WTC11 (cell line): Measurements from ENCODE around the gene EXOC4. TPM values are rescaled to one million over a fixed set of nuclear protein-coding genes. Genes with fewer than 3 reads are reported as not detected.

Experiments used
- ATAC-seq: fragments of 200-7000 bp; cut with Tn5 transposase; 2 replicates; pipeline ENCODE4 v1.10.0; 2021; ENCODE audit warnings: mild to moderate bottlenecking, moderate library complexity
- CTCF ChIA-PET: fragments of 300-600 bp; sonication (Branson Sonifier 250); formaldehyde crosslinking; loops from one replicate; lab custom pipeline; 2021; ENCODE audit warnings: antibody characterized with exemption; lab: Charles Lee
- POLR2A ChIA-PET: fragments of 350-600 bp; sonication (Branson Sonifier 250); formaldehyde crosslinking; loops from one replicate; lab custom pipeline; 2021; ENCODE audit warnings: antibody characterized with exemption; lab: Charles Lee
- DNase-seq: peaks from one replicate; pipeline ENCODE4 v3.0.0; 2021; ENCODE audit warnings: low spot score
- H3K27ac Mint-ChIP-seq: 2 replicates; pipeline ENCODE4 v1.8.0; 2021; ENCODE audit warnings: mixed read lengths
- H3K27me3 Mint-ChIP-seq: 2 replicates; pipeline ENCODE4 v1.8.0; 2021; ENCODE audit warnings: low read depth, mild to moderate bottlenecking, moderate library complexity, mixed read lengths
- H3K36me3 Mint-ChIP-seq: 2 replicates; pipeline ENCODE4 v1.8.0; 2021; ENCODE audit warnings: mixed read lengths
- H3K4me1 Mint-ChIP-seq: 2 replicates; pipeline ENCODE4 v1.8.0; 2022; ENCODE audit warnings: mixed read lengths
- H3K4me3 Mint-ChIP-seq: 2 replicates; pipeline ENCODE4 v1.8.0; 2021; ENCODE audit warnings: mild to moderate bottlenecking, moderate library complexity, mixed read lengths
- H3K9me3 Mint-ChIP-seq: 2 replicates; pipeline ENCODE4 v1.8.0; 2021; ENCODE audit warnings: mixed read lengths
- AR ChIP-seq: fragments of 250-450 bp; sonication (Bioruptor Pico); IDR thresholded peaks from 2 replicates; pipeline ENCODE4 v1.9.0; 2021; ENCODE audit warnings: mild to moderate bottlenecking
- CREM ChIP-seq: sonication (generic); formaldehyde crosslinking; IDR thresholded peaks from 2 replicates; pipeline ENCODE4 v1.8.1; 2022; ENCODE audit warnings: mild to moderate bottlenecking, missing genetic modification reagents, moderate library complexity
- CTCF ChIP-seq: fragments of 200-600 bp; IDR thresholded peaks from 2 replicates; pipeline ENCODE4 v1.8.0; 2022; ENCODE audit warnings: antibody characterized with exemption
- ESRRA ChIP-seq: sonication (generic); formaldehyde crosslinking; IDR thresholded peaks from 2 replicates; pipeline ENCODE4 v1.8.1; 2022; ENCODE audit warnings: mild to moderate bottlenecking, missing genetic modification reagents, borderline replicate concordance
- IRF2 ChIP-seq: sonication (generic); formaldehyde crosslinking; IDR thresholded peaks from 2 replicates; pipeline ENCODE4 v1.8.0; 2022; ENCODE audit warnings: low read depth, missing genetic modification reagents, borderline replicate concordance
- MLX ChIP-seq: sonication (generic); formaldehyde crosslinking; IDR thresholded peaks from 2 replicates; pipeline ENCODE4 v1.8.1; 2023; ENCODE audit warnings: mild to moderate bottlenecking, missing genetic modification reagents, moderate library complexity
- NFE2L1 ChIP-seq: sonication (generic); formaldehyde crosslinking; IDR thresholded peaks from 2 replicates; pipeline ENCODE4 v1.8.1; 2023; ENCODE audit warnings: missing genetic modification reagents
- NR2C2 ChIP-seq: sonication (generic); formaldehyde crosslinking; IDR thresholded peaks from 2 replicates; pipeline ENCODE4 v1.8.0; 2022; ENCODE audit warnings: mild to moderate bottlenecking, missing genetic modification reagents
- NR3C1 ChIP-seq: sonication (generic); formaldehyde crosslinking; conservative IDR thresholded peaks from 2 replicates; pipeline ENCODE4 v1.8.1; 2023; ENCODE audit warnings: low read depth, mild to moderate bottlenecking, missing genetic modification reagents
- TEAD1 ChIP-seq: sonication (generic); formaldehyde crosslinking; IDR thresholded peaks from 2 replicates; pipeline ENCODE4 v1.8.0; 2022; ENCODE audit warnings: mild to moderate bottlenecking, missing genetic modification reagents
- TEAD4 ChIP-seq: sonication (generic); formaldehyde crosslinking; IDR thresholded peaks from 2 replicates; pipeline ENCODE4 v1.8.0; 2022; ENCODE audit warnings: mild to moderate bottlenecking, missing genetic modification reagents
- ZBTB21 ChIP-seq: sonication (generic); formaldehyde crosslinking; IDR thresholded peaks from 2 replicates; pipeline ENCODE4 v1.8.1; 2023; ENCODE audit warnings: mild to moderate bottlenecking, missing genetic modification reagents, borderline replicate concordance
- ZNF317 ChIP-seq: sonication (generic); formaldehyde crosslinking; IDR thresholded peaks from 2 replicates; pipeline ENCODE4 v1.8.1; 2023; ENCODE audit warnings: low read depth, mild to moderate bottlenecking, moderate library complexity, missing genetic modification reagents, borderline replicate concordance
- total RNA-seq: library from RNA; stranded (reverse); gene quantifications from 3 replicates; pipeline ENCODE4 v1.2.3, GENCODE V29; 2021
- TF ChIP-seq, protein P1 (sequence below): sonication (generic); formaldehyde crosslinking; IDR thresholded peaks from 2 replicates; pipeline ENCODE4 v1.8.0; 2022; ENCODE audit warnings: mild to moderate bottlenecking, missing genetic modification reagents
- TF ChIP-seq, protein P2 (sequence below): sonication (generic); formaldehyde crosslinking; IDR thresholded peaks from 2 replicates; pipeline ENCODE4 v1.8.1; 2023; ENCODE audit warnings: mild to moderate bottlenecking, missing genetic modification reagents, moderate library complexity

Gene EXOC4
- total RNA-seq, 1 experiment from 2014 or later = 62.0 TPM

DNA sequence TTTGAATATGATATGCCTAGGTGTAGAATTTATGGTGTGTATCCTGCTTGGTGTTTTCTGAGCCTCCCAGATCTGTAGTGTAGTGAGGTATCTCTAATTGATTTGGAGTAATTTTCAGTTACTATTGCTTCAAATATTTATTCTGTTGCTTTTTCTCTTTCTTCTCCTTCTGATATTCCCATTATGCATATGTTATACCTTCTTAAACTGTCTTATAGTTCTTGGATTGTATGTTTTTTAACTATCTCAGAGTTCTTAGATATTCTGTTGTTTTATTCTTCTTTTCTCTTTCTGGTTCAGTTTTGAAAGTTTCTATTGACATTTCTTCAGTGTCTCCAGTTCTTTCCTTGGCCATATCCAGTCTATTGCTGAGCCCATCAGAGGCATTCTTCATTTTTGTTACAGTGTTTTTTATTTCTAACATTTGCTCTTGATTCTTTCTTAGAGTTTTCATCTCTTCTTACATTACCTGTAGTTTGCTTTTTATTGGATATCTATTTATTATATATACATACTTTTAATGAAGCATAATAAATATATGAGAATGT, 668.8 kb downstream of the EXOC4 start:
- ATAC-seq (no peak), DNase-seq (no peak)
- Mint-ChIP-seq H3K27me3 (no peaks in the 10 kb centered on the region), H3K9me3 (peaks cover 20% of the 10 kb centered on the region), H3K4me3 (no peak overlapping the region), H3K27ac (no peak overlapping the region), H3K4me1 (peaks cover 14% of the 10 kb centered on the region), H3K36me3 (peaks cover 18% of the 10 kb centered on the region)
- TF ChIP-seq MLX (no peak), ESRRA (CRISPR knock-in tag) (no peak)
- ChIA-PET CTCF (no interaction called here), POLR2A (no interaction called here)

DNA sequence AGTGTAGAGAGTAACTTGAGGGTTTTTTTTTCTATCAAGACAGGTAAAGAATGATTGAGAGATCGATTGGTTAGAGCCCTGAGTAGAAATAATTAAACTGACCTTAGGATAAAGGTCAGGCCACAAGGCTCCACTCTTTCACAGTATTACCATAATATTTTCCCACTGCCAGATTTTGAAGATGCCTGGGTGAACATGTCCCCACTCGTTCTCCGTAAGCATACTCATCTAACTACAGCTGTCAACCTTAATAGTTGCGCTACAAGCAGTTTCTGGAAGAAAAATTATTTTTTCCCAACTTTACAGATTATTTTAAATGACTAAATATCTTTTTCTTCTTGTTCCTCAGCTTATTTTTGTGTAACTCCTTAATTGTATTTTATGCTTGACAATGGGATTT, 671.1 kb downstream of the EXOC4 start:
- no peak overlapping the region for H3K27ac Mint-ChIP-seq
- peaks cover 20% of the 10 kb centered on the region for H3K9me3 Mint-ChIP-seq
- peaks cover 14% of the 10 kb centered on the region for H3K4me1 Mint-ChIP-seq
- POLR2A ChIA-PET = no interaction called here
- peaks cover 18% of the 10 kb centered on the region for H3K36me3 Mint-ChIP-seq
- TF ChIP-seq NFE2L1 (CRISPR knock-in tag) (no peak), TEAD4 (CRISPR knock-in tag) (no peak), ZBTB21 (CRISPR knock-in tag) (no peak), TEAD1 (CRISPR knock-in tag) (no peak), NR2C2 (CRISPR knock-in tag) (no peak), AR (no peak), CREM (CRISPR knock-in tag) (no peak), NR3C1 (CRISPR knock-in tag) (no peak), ESRRA (CRISPR knock-in tag) (no peak), ZNF317 (no peak), CTCF (no peak), MLX (no peak)
- TF ChIP-seq, protein P1, sequence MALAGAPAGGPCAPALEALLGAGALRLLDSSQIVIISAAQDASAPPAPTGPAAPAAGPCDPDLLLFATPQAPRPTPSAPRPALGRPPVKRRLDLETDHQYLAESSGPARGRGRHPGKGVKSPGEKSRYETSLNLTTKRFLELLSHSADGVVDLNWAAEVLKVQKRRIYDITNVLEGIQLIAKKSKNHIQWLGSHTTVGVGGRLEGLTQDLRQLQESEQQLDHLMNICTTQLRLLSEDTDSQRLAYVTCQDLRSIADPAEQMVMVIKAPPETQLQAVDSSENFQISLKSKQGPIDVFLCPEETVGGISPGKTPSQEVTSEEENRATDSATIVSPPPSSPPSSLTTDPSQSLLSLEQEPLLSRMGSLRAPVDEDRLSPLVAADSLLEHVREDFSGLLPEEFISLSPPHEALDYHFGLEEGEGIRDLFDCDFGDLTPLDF (CRISPR knock-in tag) = no peak
- TF ChIP-seq, protein P2, sequence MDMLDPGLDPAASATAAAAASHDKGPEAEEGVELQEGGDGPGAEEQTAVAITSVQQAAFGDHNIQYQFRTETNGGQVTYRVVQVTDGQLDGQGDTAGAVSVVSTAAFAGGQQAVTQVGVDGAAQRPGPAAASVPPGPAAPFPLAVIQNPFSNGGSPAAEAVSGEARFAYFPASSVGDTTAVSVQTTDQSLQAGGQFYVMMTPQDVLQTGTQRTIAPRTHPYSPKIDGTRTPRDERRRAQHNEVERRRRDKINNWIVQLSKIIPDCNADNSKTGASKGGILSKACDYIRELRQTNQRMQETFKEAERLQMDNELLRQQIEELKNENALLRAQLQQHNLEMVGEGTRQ (CRISPR knock-in tag) = no peak
- no peak for ATAC-seq
- DNase-seq = no peak
- no peaks in the 10 kb centered on the region for H3K27me3 Mint-ChIP-seq
- no peak overlapping the region for H3K4me3 Mint-ChIP-seq
- CTCF ChIA-PET = no interaction called here

- CTCF ChIA-PET = no interaction called here
- Mint-ChIP-seq H3K4me1 (peaks cover 42% of the 10 kb centered on the region), H3K4me3 (no peak overlapping the region)
- TF ChIP-seq IRF2 (CRISPR knock-in tag) = no peak
- TF ChIP-seq, all 79 proteins: peak for 0
- H3K36me3 Mint-ChIP-seq = no peaks in the 10 kb centered on the region
- no peak for ATAC-seq
- H3K27ac Mint-ChIP-seq = no peak overlapping the region
- H3K9me3 Mint-ChIP-seq = no peaks in the 10 kb centered on the region
- POLR2A ChIA-PET = no interaction called here
- no peaks in the 10 kb centered on the region for H3K27me3 Mint-ChIP-seq
- DNase-seq = no peak
Measured at GRCh38 chr7:133931053-133931452, 678.2 kb downstream of the EXOC4 start.
